Endothelial cell (in vitro differentiated cells): ENCODE measurements around the gene TSPEAR. TPM values are rescaled to one million over a fixed set of nuclear protein-coding genes. Genes with fewer than 3 reads are reported as not detected.

ENCODE experiments used
- DNase-seq: peaks from one replicate; pipeline ENCODE4 v3.0.0; 2021; ENCODE audit warnings: low spot score
- H3K27ac Mint-ChIP-seq: one replicate; pipeline ENCODE4 v1.8.0; 2021; ENCODE audit warnings: mixed read lengths, inconsistent platforms; ENCODE audit not compliant: unreplicated experiment
- H3K27me3 Mint-ChIP-seq: one replicate; pipeline ENCODE4 v1.8.0; 2021; ENCODE audit warnings: mild to moderate bottlenecking, moderate library complexity, mixed read lengths, inconsistent platforms; ENCODE audit not compliant: unreplicated experiment
- H3K36me3 Mint-ChIP-seq: one replicate; pipeline ENCODE4 v1.8.0; 2021; ENCODE audit warnings: mild to moderate bottlenecking, low read depth, mixed read lengths, inconsistent platforms; ENCODE audit not compliant: unreplicated experiment
- H3K4me1 Mint-ChIP-seq: one replicate; pipeline ENCODE4 v1.8.0; 2021; ENCODE audit warnings: mild to moderate bottlenecking, mixed read lengths, inconsistent platforms; ENCODE audit not compliant: unreplicated experiment
- H3K4me3 Mint-ChIP-seq: one replicate; pipeline ENCODE4 v1.8.0; 2021; ENCODE audit warnings: mild to moderate bottlenecking, mixed read lengths, inconsistent platforms; ENCODE audit not compliant: unreplicated experiment
- H3K9me3 Mint-ChIP-seq: one replicate; pipeline ENCODE4 v1.8.0; 2021; ENCODE audit warnings: mixed read lengths, inconsistent platforms; ENCODE audit not compliant: unreplicated experiment
- CTCF ChIP-seq: fragments of 200-600 bp; sonication (generic); IDR thresholded peaks from one replicate; pipeline ENCODE4 v1.5.0; 2021; ENCODE audit warnings: antibody characterized with exemption; ENCODE audit not compliant: unreplicated experiment
- total RNA-seq: library from RNA; stranded (reverse); fragmentation: NEBNext Ultra II Directional; extraction: Animal tissue kit (Norgen Biotek cat#: 25700); gene quantifications from one replicate; pipeline ENCODE4 v1.2.1, GENCODE V29; 2021; ENCODE audit not compliant: unreplicated experiment

Gene TSPEAR
- total RNA-seq, 1 donor from 2014 or later, result not detected

DNA sequence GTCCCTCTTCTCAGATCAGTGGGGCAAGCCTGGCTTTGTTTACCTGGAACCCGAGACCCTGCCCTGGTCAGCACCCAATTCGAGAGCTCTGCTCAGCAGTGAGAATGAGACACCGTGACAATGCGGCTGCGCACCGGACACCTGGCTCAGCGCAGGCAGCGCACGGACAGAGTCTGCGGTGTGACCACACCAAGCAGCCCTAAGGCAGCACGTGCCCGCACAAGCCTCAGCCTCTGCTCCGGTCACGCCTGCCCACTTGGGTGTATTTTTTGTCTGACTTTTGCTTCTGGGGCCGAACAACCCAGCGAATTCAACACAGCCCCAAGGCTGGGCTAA, 94.8 kb downstream of the TSPEAR start:
- Mint-ChIP-seq H3K27ac (no peak overlapping the region), H3K4me1 (peaks cover 7% of the 10 kb centered on the region)

GRCh38 chr21:44615911-44616590, 95.3 kb downstream of the TSPEAR start:
- Mint-ChIP-seq H3K27me3 (peaks cover 4% of the 10 kb centered on the region), H3K9me3 (peaks cover 8% of the 10 kb centered on the region), H3K27ac (no peak overlapping the region), H3K4me3 (no peak overlapping the region), H3K4me1 (peaks cover 7% of the 10 kb centered on the region), H3K36me3 (peaks cover 10% of the 10 kb centered on the region)
- no peak for DNase-seq
- no peak for TF ChIP-seq CTCF

More for the DNA sequence above, 94.8 kb downstream of the TSPEAR start:
- DNase-seq, result no peak
- no peak overlapping the region for H3K4me3 Mint-ChIP-seq
- peaks cover 4% of the 10 kb centered on the region for H3K27me3 Mint-ChIP-seq
- peaks cover 7% of the 10 kb centered on the region for H3K36me3 Mint-ChIP-seq
- TF ChIP-seq CTCF, result no peak
- peaks cover 6% of the 10 kb centered on the region for H3K9me3 Mint-ChIP-seq

DNA sequence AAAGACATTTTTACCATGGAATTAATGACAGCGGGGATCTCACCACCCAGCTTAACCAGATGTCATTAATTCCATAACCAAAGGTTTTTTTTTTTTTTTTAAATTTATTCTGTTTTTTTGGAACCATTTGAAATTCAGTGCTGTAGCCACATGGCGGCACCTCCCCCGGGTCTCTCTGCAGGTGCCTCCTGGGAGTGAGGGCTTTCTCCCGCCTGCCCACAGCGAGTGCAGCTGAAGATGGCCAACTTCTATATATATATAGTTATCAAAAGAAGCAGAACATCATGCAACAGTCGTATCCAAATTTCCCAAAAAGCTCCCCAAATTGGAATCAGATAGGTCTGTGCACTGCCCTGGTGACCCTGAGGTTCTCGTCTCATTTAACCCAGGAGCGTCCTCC, 95.9 kb downstream of the TSPEAR start:
- Mint-ChIP-seq H3K4me3 (no peak overlapping the region), H3K27me3 (peaks cover 4% of the 10 kb centered on the region), H3K36me3 (peaks cover 13% of the 10 kb centered on the region), H3K9me3 (peaks cover 8% of the 10 kb centered on the region), H3K27ac (no peak overlapping the region), H3K4me1 (peaks cover 7% of the 10 kb centered on the region)
- DNase-seq, result no peak
- no peak for TF ChIP-seq CTCF

DNA sequence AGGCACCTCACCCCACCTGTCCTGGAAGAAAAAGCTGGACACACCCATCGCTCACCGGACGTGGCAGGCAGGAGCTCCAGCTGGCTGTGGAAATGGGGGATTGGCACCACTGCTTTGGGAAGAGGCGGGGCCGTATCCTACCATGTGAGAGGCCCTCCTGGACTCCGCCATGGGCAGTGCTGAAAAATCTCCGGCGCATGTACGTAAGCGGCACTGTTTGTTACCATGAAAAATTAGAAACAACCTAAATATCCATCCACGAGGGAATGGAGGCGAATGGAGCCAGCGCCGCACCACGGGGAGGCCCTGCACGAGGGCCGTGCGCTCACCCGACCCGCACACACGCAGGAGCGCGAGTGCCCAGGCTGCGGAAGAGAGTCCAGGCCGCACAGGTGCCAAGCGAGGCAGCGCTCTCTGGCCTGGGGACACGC, 96.4 kb downstream of the TSPEAR start:
- H3K9me3 Mint-ChIP-seq, result peaks cover 9% of the 10 kb centered on the region
- no peak for DNase-seq
- H3K4me3 Mint-ChIP-seq, result no peak overlapping the region
- peaks cover 4% of the 10 kb centered on the region for H3K27me3 Mint-ChIP-seq
- no peak for TF ChIP-seq CTCF
- no peak overlapping the region for H3K27ac Mint-ChIP-seq
- H3K36me3 Mint-ChIP-seq, result peaks cover 13% of the 10 kb centered on the region
- H3K4me1 Mint-ChIP-seq, result peaks cover 7% of the 10 kb centered on the region

GRCh38 chr21:44614161-44614631, 97.2 kb downstream of the TSPEAR start:
- Mint-ChIP-seq H3K4me3 (no peak overlapping the region), H3K4me1 (peaks cover 7% of the 10 kb centered on the region), H3K27me3 (peaks cover 4% of the 10 kb centered on the region), H3K9me3 (peaks cover 12% of the 10 kb centered on the region), H3K36me3 (peaks cover 13% of the 10 kb centered on the region), H3K27ac (no peak overlapping the region)
- DNase-seq, result no peak
- no peak for TF ChIP-seq CTCF
